Measurements from ENCODE around the gene PRDX5. TPM values are rescaled to one million over a fixed set of nuclear protein-coding genes. Genes with fewer than 3 reads are reported as not detected.
A peak's percentile ranks its signal among the peaks of the same experiment; 100 is the strongest.

Gene PRDX5
- total and polyA plus RNA-seq, 9 of the 15 experiments (the other 6 are each of a cell fraction or from before 2014, with no cell fraction given), result 40.8 to 327 (median 204) TPM

DNA sequence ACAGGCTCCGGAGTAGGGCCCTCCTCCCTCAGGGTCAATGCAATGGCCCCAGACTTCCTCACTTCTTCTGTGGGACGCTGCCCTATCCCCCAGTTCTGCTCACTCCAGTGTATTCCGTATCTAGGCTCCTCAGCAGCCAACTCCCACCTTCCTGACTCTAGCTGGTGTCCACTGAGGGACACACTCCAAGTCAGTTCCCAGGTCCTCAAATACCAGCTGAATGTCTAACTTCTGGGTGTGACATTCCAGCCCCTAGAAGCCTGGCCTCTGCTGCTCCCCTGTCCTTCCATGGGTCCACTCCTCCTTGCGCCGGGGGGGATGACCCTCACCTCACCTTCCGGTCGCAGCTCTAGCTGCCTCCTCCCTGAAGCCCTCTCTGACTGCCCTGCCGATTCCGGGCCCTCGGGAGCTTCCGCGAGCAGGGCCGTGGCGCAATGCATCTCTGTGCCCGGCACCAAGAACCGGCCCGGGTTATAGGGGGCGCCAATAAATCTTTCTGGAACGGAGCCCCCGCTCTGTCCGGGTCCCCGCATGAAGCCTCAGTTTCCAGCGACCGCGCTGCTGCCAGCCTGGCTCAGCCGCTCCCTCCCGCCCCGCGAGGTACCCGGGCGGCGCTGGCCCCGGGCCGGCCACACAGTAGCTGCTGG is 48.9 kb upstream of the PRDX5 start (continued):
- TF ChIP-seq RCOR1 (IDR thresholded peaks at IDR 0.05; ENCODE audit: borderline replicate concordance in 1 of 2, low read depth in 2 of 2, low read length in 2 of 2), result peak in 1 of 2 experiments; percentile 60; a peak in 2 of 4 replicates
- TF ChIP-seq ZNF764 (CRISPR knock-in tag; IDR thresholded peaks at IDR 0.05; ENCODE audit: low read depth), result no peak
- TF ChIP-seq ZC3H4 (CRISPR knock-in tag; IDR thresholded peaks at IDR 0.05; ENCODE audit: borderline replicate concordance), result peak; percentile 33; the same call in 1 of the 2 replicates
- TF ChIP-seq EZH2 (IDR thresholded peaks at IDR 0.05; ENCODE audit: borderline replicate concordance, low read depth, low read length), result no peak
- TF ChIP-seq SIRT6 (IDR thresholded peaks at IDR 0.05; ENCODE audit: low read depth, low read length), result no peak
- TF ChIP-seq ZNF592 (IDR thresholded peaks at IDR 0.05), result 0 out of 2 replicates have a peak, but pooled peaks have one; percentile 70
- TF ChIP-seq RBM22 (IDR thresholded peaks at IDR 0.05; ENCODE audit: low read depth, low read length, poor library complexity, severe bottlenecking), result no peak
- TF ChIP-seq CTCFL (IDR thresholded peaks at IDR 0.05; ENCODE audit: borderline replicate concordance, insufficient read depth, low read depth, low read length, poor library complexity, severe bottlenecking), result no peak
- no peak for TF ChIP-seq CHD1 (IDR thresholded peaks at IDR 0.05; ENCODE audit: low read length)
- no peak for TF ChIP-seq ZNF507 (tag; conservative IDR thresholded peaks at IDR 0.05)
- no peak for TF ChIP-seq NCOA4 (IDR thresholded peaks at IDR 0.05; ENCODE audit: partially characterized antibody)
- no peak for TF ChIP-seq ZNF644 (tag; IDR thresholded peaks at IDR 0.05; ENCODE audit: low read depth)
- TF ChIP-seq NCOR1 (IDR thresholded peaks at IDR 0.05), result no peak
- TF ChIP-seq UBTF (IDR thresholded peaks at IDR 0.05; ENCODE audit: borderline replicate concordance in 1 of 2, low read depth in 2 of 2, low read length in 2 of 2), result no peak
- no peak for TF ChIP-seq ZNF12 (CRISPR knock-in tag; IDR thresholded peaks at IDR 0.05)
- no peak for TF ChIP-seq TAL1 (IDR thresholded peaks at IDR 0.05)
- no peak for TF ChIP-seq RBM25 (IDR thresholded peaks at IDR 0.05; ENCODE audit: low read depth, low read length, severe bottlenecking)
- no peak for TF ChIP-seq KDM4B (IDR thresholded peaks at IDR 0.05; ENCODE audit: borderline replicate concordance in 2 of 2, low read depth in 1 of 2)
- TF ChIP-seq TAF15 (IDR thresholded peaks at IDR 0.05; ENCODE audit: low read depth, low read length), result no peak
